ENCODE data around the gene SERPINB11. TPM values are rescaled to one million over a fixed set of nuclear protein-coding genes. Genes with fewer than 3 reads are reported as not detected.
A peak's percentile ranks its signal among the peaks of the same experiment; 100 is the strongest.

Gene SERPINB11
- total RNA-seq, 1 donor from 2014 or later = 1.6 TPM

DNA sequence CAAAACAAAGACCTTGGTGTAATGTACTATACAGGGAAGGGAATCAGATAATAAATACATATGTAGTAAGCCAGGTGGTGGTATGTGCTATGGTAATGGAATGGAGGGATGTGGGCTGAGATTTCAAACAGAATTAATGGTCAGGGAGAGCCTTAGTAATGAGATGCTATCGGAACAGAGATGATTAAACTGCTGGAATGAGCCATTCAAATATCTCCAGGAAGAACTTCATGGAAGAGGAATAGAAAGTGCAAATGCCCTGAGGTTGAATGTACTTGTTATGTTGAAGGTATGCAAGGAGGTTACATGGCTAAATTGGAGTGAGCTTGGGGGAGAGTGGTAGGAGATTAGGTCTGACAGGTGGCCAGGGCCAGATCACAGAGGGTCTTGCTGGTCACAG, 5.1 kb downstream of the SERPINB11 start:
- TF ChIP-seq, protein P1, sequence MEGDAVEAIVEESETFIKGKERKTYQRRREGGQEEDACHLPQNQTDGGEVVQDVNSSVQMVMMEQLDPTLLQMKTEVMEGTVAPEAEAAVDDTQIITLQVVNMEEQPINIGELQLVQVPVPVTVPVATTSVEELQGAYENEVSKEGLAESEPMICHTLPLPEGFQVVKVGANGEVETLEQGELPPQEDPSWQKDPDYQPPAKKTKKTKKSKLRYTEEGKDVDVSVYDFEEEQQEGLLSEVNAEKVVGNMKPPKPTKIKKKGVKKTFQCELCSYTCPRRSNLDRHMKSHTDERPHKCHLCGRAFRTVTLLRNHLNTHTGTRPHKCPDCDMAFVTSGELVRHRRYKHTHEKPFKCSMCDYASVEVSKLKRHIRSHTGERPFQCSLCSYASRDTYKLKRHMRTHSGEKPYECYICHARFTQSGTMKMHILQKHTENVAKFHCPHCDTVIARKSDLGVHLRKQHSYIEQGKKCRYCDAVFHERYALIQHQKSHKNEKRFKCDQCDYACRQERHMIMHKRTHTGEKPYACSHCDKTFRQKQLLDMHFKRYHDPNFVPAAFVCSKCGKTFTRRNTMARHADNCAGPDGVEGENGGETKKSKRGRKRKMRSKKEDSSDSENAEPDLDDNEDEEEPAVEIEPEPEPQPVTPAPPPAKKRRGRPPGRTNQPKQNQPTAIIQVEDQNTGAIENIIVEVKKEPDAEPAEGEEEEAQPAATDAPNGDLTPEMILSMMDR (IDR thresholded peaks at IDR 0.05; ENCODE audit: insufficient read depth, low read length, severe bottlenecking) = no peak
- FAIRE-seq = no peak
- H3K4me3 ChIP-seq (ENCODE audit: low read depth, low read length) = no peak overlapping the region
- no peak for DNase-seq (ENCODE audit: low read depth)
- H3K36me3 ChIP-seq (ENCODE audit: control insufficient read depth, insufficient read depth, low read length) = no peaks in the 10 kb centered on the region
- H3K27me3 ChIP-seq (ENCODE audit: control insufficient read depth, insufficient read depth, low read length) = no peaks in the 10 kb centered on the region

GRCh38 chr18:63708650-63709049, 5.9 kb downstream of the SERPINB11 start:
- TF ChIP-seq, protein P1 (IDR thresholded peaks at IDR 0.05; ENCODE audit: insufficient read depth, low read length, severe bottlenecking) = no peak
- FAIRE-seq = peak; percentile 40
- no peaks in the 10 kb centered on the region for H3K36me3 ChIP-seq (ENCODE audit: control insufficient read depth, insufficient read depth, low read length)
- H3K27me3 ChIP-seq (ENCODE audit: control insufficient read depth, insufficient read depth, low read length) = no peaks in the 10 kb centered on the region
- DNase-seq (ENCODE audit: low read depth) = peak; percentile 67
- no peak overlapping the region for H3K4me3 ChIP-seq (ENCODE audit: low read depth, low read length)

GRCh38 chr18:63725682-63726480, 23.1 kb downstream of the SERPINB11 start:
- DNase-seq (ENCODE audit: low read depth) (no peak), FAIRE-seq (peak; percentile 47)
- Histone ChIP-seq H3K4me3 (ENCODE audit: low read depth, low read length) (no peak overlapping the region), H3K27me3 (ENCODE audit: control insufficient read depth, insufficient read depth, low read length) (no peaks in the 10 kb centered on the region), H3K36me3 (ENCODE audit: control insufficient read depth, insufficient read depth, low read length) (no peaks in the 10 kb centered on the region)
- TF ChIP-seq, protein P1 (IDR thresholded peaks at IDR 0.05; ENCODE audit: insufficient read depth, low read length, severe bottlenecking) = no peak

DNA sequence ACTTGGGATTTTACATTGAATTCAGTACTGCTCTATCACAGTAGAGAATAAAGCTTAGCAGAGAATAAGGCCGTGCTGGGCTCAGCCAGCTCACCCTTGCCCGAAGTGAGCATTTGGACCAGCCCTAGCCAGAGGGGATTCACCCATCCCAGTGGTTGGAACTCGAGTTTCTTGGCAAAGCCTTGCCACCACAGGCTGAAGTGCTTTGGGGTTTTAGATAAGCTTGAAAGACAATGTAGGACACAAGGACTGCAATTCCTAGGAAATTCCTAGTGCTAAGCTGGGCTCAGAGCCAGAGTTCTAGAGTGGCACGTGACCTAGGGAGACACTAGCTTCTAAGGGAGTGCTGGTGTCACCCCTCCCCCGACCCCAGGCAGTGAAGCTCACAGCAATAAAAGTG, 28.0 kb downstream of the SERPINB11 start:
- H3K27me3 ChIP-seq (ENCODE audit: control insufficient read depth, insufficient read depth, low read length) = no peaks in the 10 kb centered on the region
- FAIRE-seq (peak; percentile 52), DNase-seq (ENCODE audit: low read depth) (peak; percentile 53)
- TF ChIP-seq, protein P1 (IDR thresholded peaks at IDR 0.05; ENCODE audit: insufficient read depth, low read length, severe bottlenecking) = no peak
- no peak overlapping the region for H3K4me3 ChIP-seq (ENCODE audit: low read depth, low read length)
- no peaks in the 10 kb centered on the region for H3K36me3 ChIP-seq (ENCODE audit: control insufficient read depth, insufficient read depth, low read length)

GRCh38 chr18:63731215-63731614, 28.5 kb downstream of the SERPINB11 start:
- no peak for DNase-seq (ENCODE audit: low read depth)
- Histone ChIP-seq H3K36me3 (ENCODE audit: control insufficient read depth, insufficient read depth, low read length) (no peaks in the 10 kb centered on the region), H3K27me3 (ENCODE audit: control insufficient read depth, insufficient read depth, low read length) (no peaks in the 10 kb centered on the region), H3K4me3 (ENCODE audit: low read depth, low read length) (no peak overlapping the region)
- TF ChIP-seq, protein P1 (IDR thresholded peaks at IDR 0.05; ENCODE audit: insufficient read depth, low read length, severe bottlenecking) = no peak
- no peak for FAIRE-seq

- no peak for FAIRE-seq
- TF ChIP-seq, protein P1 (IDR thresholded peaks at IDR 0.05; ENCODE audit: insufficient read depth, low read length, severe bottlenecking) = no peak
Observed at GRCh38 chr18:63736876-63737275, 34.1 kb downstream of the SERPINB11 start.

More at GRCh38 chr18:63736876-63737275, 34.1 kb downstream of the SERPINB11 start:
- no peaks in the 10 kb centered on the region for H3K27me3 ChIP-seq (ENCODE audit: control insufficient read depth, insufficient read depth, low read length)
- DNase-seq (ENCODE audit: low read depth) = peak; percentile 88
- no peak overlapping the region for H3K4me3 ChIP-seq (ENCODE audit: low read depth, low read length)
- no peaks in the 10 kb centered on the region for H3K36me3 ChIP-seq (ENCODE audit: control insufficient read depth, insufficient read depth, low read length)
